ENCODE results near the gene DOCK6. TPM values are rescaled to one million over a fixed set of nuclear protein-coding genes. Genes with fewer than 3 reads are reported as not detected.

DOCK6 gene
- total RNA-seq, 1 donor from 2014 or later, result 86.9 TPM

GRCh38 chr19:11210656-11210928 is 51.7 kb downstream of the DOCK6 start:
- no peak overlapping the region for H3K4me3 Mint-ChIP-seq (ENCODE audit: unreplicated experiment)
- peaks cover 8% of the 10 kb centered on the region for H3K4me1 Mint-ChIP-seq (ENCODE audit: unreplicated experiment)
- DNase-seq (ENCODE audit: extremely low spot score, unreplicated experiment), result no peak
- peaks cover 25% of the 10 kb centered on the region for H3K36me3 Mint-ChIP-seq (ENCODE audit: unreplicated experiment)
- H3K27me3 Mint-ChIP-seq (ENCODE audit: unreplicated experiment), result no peaks in the 10 kb centered on the region
- no peaks in the 10 kb centered on the region for H3K9me3 Mint-ChIP-seq (ENCODE audit: unreplicated experiment)
- no peak overlapping the region for H3K27ac Mint-ChIP-seq (ENCODE audit: unreplicated experiment)
- no peak for TF ChIP-seq CTCF (IDR thresholded peaks at IDR 0.05)

DNA sequence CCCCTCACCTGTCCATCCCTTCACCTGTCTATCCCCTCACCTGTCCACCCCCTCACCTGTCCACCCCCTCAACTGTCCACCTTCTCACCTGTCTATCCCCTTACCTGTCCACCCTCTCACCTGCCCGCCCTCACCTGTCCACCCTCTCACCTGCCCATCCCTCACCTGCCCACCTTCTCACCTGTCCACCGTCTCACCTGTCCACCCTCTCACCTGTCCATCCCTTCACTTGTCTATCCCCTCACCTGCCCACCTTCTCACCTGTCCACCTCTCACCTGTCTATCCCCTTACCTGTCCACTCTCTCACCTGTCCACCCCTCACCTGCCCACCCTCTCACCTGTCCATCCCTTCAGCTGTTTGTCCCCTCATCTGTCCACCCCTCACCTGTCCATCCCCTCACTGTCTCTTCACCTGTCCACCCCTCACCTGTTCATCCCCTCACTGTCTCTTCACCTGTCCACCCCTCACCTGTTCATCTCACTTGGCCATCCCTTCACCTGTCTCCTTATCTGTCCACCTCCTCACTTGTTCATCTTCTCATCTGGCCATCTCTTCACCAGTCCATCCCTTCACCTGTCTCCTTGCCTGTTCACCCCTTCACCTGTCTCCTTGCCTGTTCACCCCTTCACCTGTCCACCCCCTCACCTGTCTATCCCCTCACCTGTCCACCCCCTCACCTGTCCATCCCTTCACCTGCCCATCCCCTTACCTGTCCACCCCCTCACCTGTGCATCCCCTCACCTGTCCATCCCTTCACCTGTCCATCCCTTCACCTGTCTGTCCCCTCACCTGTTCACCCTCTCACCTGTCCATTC is 52.3 kb downstream of the DOCK6 start:
- Mint-ChIP-seq H3K27ac (ENCODE audit: unreplicated experiment) (no peak overlapping the region), H3K27me3 (ENCODE audit: unreplicated experiment) (no peaks in the 10 kb centered on the region), H3K4me1 (ENCODE audit: unreplicated experiment) (peaks cover 13% of the 10 kb centered on the region), H3K9me3 (ENCODE audit: unreplicated experiment) (no peaks in the 10 kb centered on the region), H3K36me3 (ENCODE audit: unreplicated experiment) (peaks cover 21% of the 10 kb centered on the region), H3K4me3 (ENCODE audit: unreplicated experiment) (no peak overlapping the region)
- no peak for TF ChIP-seq CTCF (IDR thresholded peaks at IDR 0.05)
- DNase-seq (ENCODE audit: extremely low spot score, unreplicated experiment), result no peak

GRCh38 chr19:11208561-11209471 is 53.5 kb downstream of the DOCK6 start:
- H3K36me3 Mint-ChIP-seq (ENCODE audit: unreplicated experiment), result peaks cover 18% of the 10 kb centered on the region
- DNase-seq (ENCODE audit: extremely low spot score, unreplicated experiment), result no peak
- no peaks in the 10 kb centered on the region for H3K9me3 Mint-ChIP-seq (ENCODE audit: unreplicated experiment)
- H3K4me1 Mint-ChIP-seq (ENCODE audit: unreplicated experiment), result peaks cover 25% of the 10 kb centered on the region
- H3K27me3 Mint-ChIP-seq (ENCODE audit: unreplicated experiment), result no peaks in the 10 kb centered on the region
- TF ChIP-seq CTCF (IDR thresholded peaks at IDR 0.05), result no peak
- H3K4me3 Mint-ChIP-seq (ENCODE audit: unreplicated experiment), result no peak overlapping the region
- H3K27ac Mint-ChIP-seq (ENCODE audit: unreplicated experiment), result no peak overlapping the region

GRCh38 chr19:11205939-11206570 is 56.3 kb downstream of the DOCK6 start:
- Mint-ChIP-seq H3K27me3 (ENCODE audit: unreplicated experiment) (no peaks in the 10 kb centered on the region), H3K9me3 (ENCODE audit: unreplicated experiment) (no peaks in the 10 kb centered on the region), H3K4me1 (ENCODE audit: unreplicated experiment) (peaks cover 37% of the 10 kb centered on the region), H3K4me3 (ENCODE audit: unreplicated experiment) (no peak overlapping the region), H3K27ac (ENCODE audit: unreplicated experiment) (peak overlapping the region; percentile 73), H3K36me3 (ENCODE audit: unreplicated experiment) (peaks cover 12% of the 10 kb centered on the region)
- no peak for TF ChIP-seq CTCF (IDR thresholded peaks at IDR 0.05)
- DNase-seq (ENCODE audit: extremely low spot score, unreplicated experiment), result no peak

- H3K27me3 Mint-ChIP-seq (ENCODE audit: unreplicated experiment), result no peaks in the 10 kb centered on the region
- no peak for TF ChIP-seq CTCF (IDR thresholded peaks at IDR 0.05)
- no peak overlapping the region for H3K4me3 Mint-ChIP-seq (ENCODE audit: unreplicated experiment)
- peaks cover 37% of the 10 kb centered on the region for H3K4me1 Mint-ChIP-seq (ENCODE audit: unreplicated experiment)
- H3K36me3 Mint-ChIP-seq (ENCODE audit: unreplicated experiment), result peaks cover 9% of the 10 kb centered on the region
- peak overlapping the region; percentile 95 for H3K27ac Mint-ChIP-seq (ENCODE audit: unreplicated experiment)
- peak; percentile 90 for DNase-seq (ENCODE audit: extremely low spot score, unreplicated experiment)
- H3K9me3 Mint-ChIP-seq (ENCODE audit: unreplicated experiment), result no peaks in the 10 kb centered on the region
These were observed 57.4 kb downstream of the DOCK6 start for GRCh38 chr19:11204943-11205349.

Measured in osteocyte (in vitro differentiated cells).